Osteocyte (in vitro differentiated cells): ENCODE results near the gene CHD5. TPM values are rescaled to one million over a fixed set of nuclear protein-coding genes. Genes with fewer than 3 reads are reported as not detected.

Experiments
- DNase-seq: peaks from one replicate; pipeline ENCODE4 v3.0.0; 2021; ENCODE audit warnings: mixed read lengths; ENCODE audit not compliant: unreplicated experiment; ENCODE audit errors: extremely low spot score
- H3K27ac Mint-ChIP-seq: one replicate; pipeline ENCODE4 v1.8.0; 2021; ENCODE audit warnings: mild to moderate bottlenecking, mixed read lengths; ENCODE audit not compliant: unreplicated experiment
- H3K27me3 Mint-ChIP-seq: one replicate; pipeline ENCODE4 v1.8.0; 2021; ENCODE audit warnings: mixed read lengths; ENCODE audit not compliant: unreplicated experiment
- H3K36me3 Mint-ChIP-seq: one replicate; pipeline ENCODE4 v1.8.0; 2021; ENCODE audit warnings: mixed read lengths; ENCODE audit not compliant: unreplicated experiment
- H3K4me1 Mint-ChIP-seq: one replicate; pipeline ENCODE4 v1.8.0; 2021; ENCODE audit warnings: mixed read lengths; ENCODE audit not compliant: unreplicated experiment
- H3K4me3 Mint-ChIP-seq: one replicate; pipeline ENCODE4 v1.8.0; 2021; ENCODE audit warnings: mild to moderate bottlenecking, moderate library complexity, mixed read lengths; ENCODE audit not compliant: unreplicated experiment
- H3K9me3 Mint-ChIP-seq: one replicate; pipeline ENCODE4 v1.8.0; 2021; ENCODE audit warnings: mixed read lengths; ENCODE audit not compliant: unreplicated experiment
- CTCF ChIP-seq: fragments of 200-600 bp; sonication (generic); IDR thresholded peaks from 2 replicates; pipeline ENCODE4 v1.5.0; 2021; ENCODE audit warnings: antibody characterized with exemption, mild to moderate bottlenecking, moderate library complexity
- total RNA-seq: library from RNA; stranded (reverse); gene quantifications from 2 replicates; pipeline ENCODE4 v1.2.1, GENCODE V29; 2021

Gene CHD5
- total RNA-seq, 1 donor from 2014 or later = 0.43 TPM

- Mint-ChIP-seq H3K4me3 (no peak overlapping the region), H3K27ac (no peak overlapping the region), H3K9me3 (no peaks in the 10 kb centered on the region), H3K4me1 (peaks cover 6% of the 10 kb centered on the region), H3K36me3 (peaks cover 38% of the 10 kb centered on the region), H3K27me3 (no peaks in the 10 kb centered on the region)
- DNase-seq = no peak
- no peak for TF ChIP-seq CTCF
Observed at GRCh38 chr1:6191968-6192367, 11.8 kb upstream of the CHD5 start.

GRCh38 chr1:6188466-6188865, 8.3 kb upstream of the CHD5 start:
- Mint-ChIP-seq H3K4me3 (no peak overlapping the region), H3K4me1 (peaks cover 11% of the 10 kb centered on the region), H3K27ac (no peak overlapping the region), H3K36me3 (peaks cover 46% of the 10 kb centered on the region), H3K9me3 (no peaks in the 10 kb centered on the region), H3K27me3 (peaks cover 2% of the 10 kb centered on the region)
- no peak for DNase-seq
- TF ChIP-seq CTCF = no peak

GRCh38 chr1:6185635-6186382, 5.7 kb upstream of the CHD5 start:
- no peak for DNase-seq
- no peak overlapping the region for H3K27ac Mint-ChIP-seq
- peaks cover 38% of the 10 kb centered on the region for H3K36me3 Mint-ChIP-seq
- TF ChIP-seq CTCF = peak; percentile 55
- no peak overlapping the region for H3K4me3 Mint-ChIP-seq
- peaks cover 20% of the 10 kb centered on the region for H3K27me3 Mint-ChIP-seq
- H3K9me3 Mint-ChIP-seq = no peaks in the 10 kb centered on the region
- H3K4me1 Mint-ChIP-seq = peaks cover 19% of the 10 kb centered on the region

GRCh38 chr1:6185151-6185550, 5.0 kb upstream of the CHD5 start:
- no peak for TF ChIP-seq CTCF
- Mint-ChIP-seq H3K4me3 (no peak overlapping the region), H3K27me3 (peaks cover 23% of the 10 kb centered on the region), H3K9me3 (no peaks in the 10 kb centered on the region), H3K4me1 (peaks cover 22% of the 10 kb centered on the region), H3K27ac (no peak overlapping the region), H3K36me3 (peaks cover 38% of the 10 kb centered on the region)
- no peak for DNase-seq

- no peak for TF ChIP-seq CTCF
- Mint-ChIP-seq H3K27me3 (peaks cover 23% of the 10 kb centered on the region), H3K4me1 (peaks cover 20% of the 10 kb centered on the region), H3K4me3 (no peak overlapping the region), H3K27ac (no peak overlapping the region), H3K9me3 (no peaks in the 10 kb centered on the region), H3K36me3 (peaks cover 30% of the 10 kb centered on the region)
- no peak for DNase-seq
Observed at GRCh38 chr1:6184083-6184783, 4.1 kb upstream of the CHD5 start.
